PC-3 (cell line): ENCODE results near the gene IQSEC1. TPM values are rescaled to one million over a fixed set of nuclear protein-coding genes. Genes with fewer than 3 reads are reported as not detected.

Experiments
- ATAC-seq: fragments of 200-7000 bp; cut with Tn5 transposase; 2 replicates; pipeline ENCODE4 v1.9.1; 2020; ENCODE audit warnings: mild to moderate bottlenecking, moderate library complexity
- BruUV-seq: library from RNA; stranded (reverse); fragments of 400-500 nt; replicated peaks from 2 replicates; lab custom pipeline; 2021; lab: Mats Ljungman, UMichigan
- CTCF ChIA-PET: fragments of 300-600 bp; sonication (Branson Sonifier 250); formaldehyde crosslinking; loops from one replicate; lab custom pipeline; 2022; ENCODE audit warnings: antibody characterized with exemption; lab: Charles Lee
- POLR2A ChIA-PET: fragments of 300-600 bp; sonication (Branson Sonifier 250); formaldehyde crosslinking; loops from one replicate; lab custom pipeline; 2022; ENCODE audit warnings: antibody characterized with exemption; ENCODE audit not compliant: unreplicated experiment; lab: Charles Lee
- DNase-seq: peaks from one replicate; pipeline ENCODE4 v3.0.0-alpha.2; 2015
- H2AFZ ChIP-seq: fragments of 300-600 bp; sonication (generic); 2 replicates; pipeline ENCODE4 v1.6.0; 2016; ENCODE audit warnings: antibody characterized with exemption, low read length
- H3F3A ChIP-seq: fragments of 300-600 bp; sonication (generic); one replicate; pipeline ENCODE4 v1.6.0; 2017; ENCODE audit warnings: antibody characterized with exemption, low read length, control low read depth, mild to moderate bottlenecking; ENCODE audit not compliant: unreplicated experiment
- H3K27ac ChIP-seq: fragments of 300-600 bp; sonication (generic); 2 replicates; pipeline ENCODE4 v1.5.1; 2016; ENCODE audit warnings: mild to moderate bottlenecking, low read length
- H3K27me3 ChIP-seq: fragments of 300-600 bp; sonication (generic); 2 replicates; pipeline ENCODE4 v1.6.1; 2016; ENCODE audit warnings: low read length, mixed read lengths
- H3K36me3 ChIP-seq: fragments of 300-600 bp; sonication (generic); 2 replicates; pipeline ENCODE4 v1.6.1; 2016; ENCODE audit warnings: low read depth, mixed run types, low read length, mixed read lengths
- H3K4me1 ChIP-seq: fragments of 300-600 bp; sonication (generic); 2 replicates; pipeline ENCODE4 v1.5.1; 2016; ENCODE audit warnings: low read length; ENCODE audit not compliant: insufficient read depth
- H3K4me2 ChIP-seq: fragments of 300-600 bp; sonication (generic); 2 replicates; pipeline ENCODE4 v1.6.0; 2016; ENCODE audit warnings: low read length
- H3K4me3 ChIP-seq: fragments of 300-600 bp; sonication (generic); 2 replicates; pipeline ENCODE4 v1.5.1; 2016; ENCODE audit warnings: mild to moderate bottlenecking, low read length, mixed read lengths
- H3K79me2 ChIP-seq: fragments of 300-600 bp; sonication (generic); 2 replicates; pipeline ENCODE4 v1.6.1; 2017; ENCODE audit warnings: low read length, mixed read lengths
- H3K9ac ChIP-seq: fragments of 300-600 bp; sonication (generic); 2 replicates; pipeline ENCODE4 v1.6.0; 2016; ENCODE audit warnings: mild to moderate bottlenecking, low read length
- H3K9me2 ChIP-seq: fragments of 300-600 bp; sonication (generic); replicated peaks from 2 replicates; pipeline ENCODE4 v1.6.1; 2016; ENCODE audit warnings: mixed run types, low read length, mixed read lengths
- H3K9me3 ChIP-seq: fragments of 300-600 bp; sonication (generic); 2 replicates; pipeline ENCODE4 v1.6.1; 2016; ENCODE audit warnings: low read length, mixed read lengths
- H4K20me1 ChIP-seq: fragments of 300-600 bp; sonication (generic); 2 replicates; pipeline ENCODE4 v1.6.1; 2016; ENCODE audit warnings: low read length, mixed read lengths
- EZH2 ChIP-seq: fragments of 300-600 bp; sonication (generic); IDR thresholded peaks from one replicate; pipeline ENCODE4 v1.6.1; 2017; ENCODE audit warnings: antibody characterized with exemption, mild to moderate bottlenecking, low read length; ENCODE audit not compliant: unreplicated experiment
- EZH2phosphoT487 ChIP-seq: fragments of 300-600 bp; sonication (generic); IDR thresholded peaks from 2 replicates; pipeline ENCODE4 v1.6.1; 2018; ENCODE audit warnings: mild to moderate bottlenecking, antibody characterized with exemption, low read length, borderline replicate concordance
- intact Hi-C: fragments of 100-400 bp; cut with micrococcal nuclease; formaldehyde crosslinking; loops from 2 replicates; pipeline ENCODE4 v1.9.0; 2023
- total RNA-seq: library from RNA; depleted of rRNA; stranded (reverse); fragments of >200 nt; gene quantifications from 2 replicates; pipeline ENCODE4 v1.2.3, GENCODE V29; 2014
- TF ChIP-seq, protein P1 (sequence below): fragments of 300-600 bp; sonication (generic); conservative IDR thresholded peaks from 2 replicates; pipeline ENCODE4 v1.5.1; 2017; ENCODE audit warnings: antibody characterized with exemption, low read depth, mild to moderate bottlenecking, low read length

IQSEC1 gene
- total RNA-seq, 1 experiment from 2014 or later, result 37.9 TPM

DNA sequence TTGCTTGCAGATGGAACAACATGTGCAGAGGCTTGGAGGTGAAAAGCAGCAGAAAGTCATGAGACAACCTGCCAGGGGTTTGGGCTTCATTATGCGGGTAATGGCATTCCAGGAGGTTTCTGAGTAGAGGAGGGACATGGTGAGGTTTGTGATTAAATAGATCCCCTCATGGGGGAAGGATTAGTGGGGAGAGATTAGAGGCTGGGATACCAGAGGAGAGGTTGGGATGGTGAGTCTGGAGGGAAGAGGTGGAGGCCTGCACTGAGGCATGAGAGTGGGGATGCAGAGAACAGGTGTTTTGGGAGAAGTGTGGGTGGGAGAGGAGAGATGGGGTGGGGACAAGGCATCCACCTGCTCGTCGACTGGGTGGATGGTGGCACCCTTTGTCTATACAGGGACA lies 6.8 kb upstream of the IQSEC1 start:
- DNase-seq, result no peak
- CTCF ChIA-PET, result no interaction called here
- 0 out of 2 replicates have a peak, but pooled peaks cover 4% of the 10 kb centered on the region for H3K4me1 ChIP-seq
- no peaks in the 10 kb centered on the region for H4K20me1 ChIP-seq
- H3K79me2 ChIP-seq, result no peaks in the 10 kb centered on the region
- TF ChIP-seq EZH2 (no peak), EZH2phosphoT487 (no peak)
- TF ChIP-seq, protein P1, sequence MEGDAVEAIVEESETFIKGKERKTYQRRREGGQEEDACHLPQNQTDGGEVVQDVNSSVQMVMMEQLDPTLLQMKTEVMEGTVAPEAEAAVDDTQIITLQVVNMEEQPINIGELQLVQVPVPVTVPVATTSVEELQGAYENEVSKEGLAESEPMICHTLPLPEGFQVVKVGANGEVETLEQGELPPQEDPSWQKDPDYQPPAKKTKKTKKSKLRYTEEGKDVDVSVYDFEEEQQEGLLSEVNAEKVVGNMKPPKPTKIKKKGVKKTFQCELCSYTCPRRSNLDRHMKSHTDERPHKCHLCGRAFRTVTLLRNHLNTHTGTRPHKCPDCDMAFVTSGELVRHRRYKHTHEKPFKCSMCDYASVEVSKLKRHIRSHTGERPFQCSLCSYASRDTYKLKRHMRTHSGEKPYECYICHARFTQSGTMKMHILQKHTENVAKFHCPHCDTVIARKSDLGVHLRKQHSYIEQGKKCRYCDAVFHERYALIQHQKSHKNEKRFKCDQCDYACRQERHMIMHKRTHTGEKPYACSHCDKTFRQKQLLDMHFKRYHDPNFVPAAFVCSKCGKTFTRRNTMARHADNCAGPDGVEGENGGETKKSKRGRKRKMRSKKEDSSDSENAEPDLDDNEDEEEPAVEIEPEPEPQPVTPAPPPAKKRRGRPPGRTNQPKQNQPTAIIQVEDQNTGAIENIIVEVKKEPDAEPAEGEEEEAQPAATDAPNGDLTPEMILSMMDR, result no peak
- H3K27me3 ChIP-seq, result no peaks in the 10 kb centered on the region
- no peak overlapping the region for H3K9ac ChIP-seq
- intact Hi-C loops, result no loop called here
- H3K27ac ChIP-seq, result no peak overlapping the region
- ATAC-seq, result no peak
- no peaks in the 10 kb centered on the region for H3K9me2 ChIP-seq
- H3K9me3 ChIP-seq, result no peaks in the 10 kb centered on the region
- H3K4me2 ChIP-seq, result no peak overlapping the region
- POLR2A ChIA-PET, result no interaction called here
- H3F3A ChIP-seq, result no peaks in the 10 kb centered on the region
- no peak overlapping the region for H2AFZ ChIP-seq
- no TSS peak for BruUV-seq
- H3K36me3 ChIP-seq, result no peaks in the 10 kb centered on the region
- H3K4me3 ChIP-seq, result no peak overlapping the region

DNA sequence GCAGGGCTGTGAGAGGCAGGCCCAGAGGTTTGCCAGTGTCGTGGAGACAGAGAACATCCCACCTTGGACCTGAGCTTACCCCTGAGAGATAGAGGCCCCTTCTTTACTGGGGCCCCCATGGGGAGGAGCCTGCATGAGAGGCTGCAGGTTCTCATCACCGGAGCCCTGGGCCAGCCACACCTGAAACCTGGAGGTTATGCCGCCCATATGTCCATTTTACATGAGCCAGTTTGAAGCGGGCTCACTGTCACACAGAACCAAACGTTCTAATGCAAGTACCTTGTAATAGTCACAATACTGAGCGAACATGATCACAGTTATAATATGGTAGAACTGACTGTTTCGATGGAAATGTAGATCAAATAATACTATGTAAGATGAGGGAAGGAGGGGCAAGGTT lies 6.3 kb upstream of the IQSEC1 start:
- no peak overlapping the region for H3K27ac ChIP-seq
- intact Hi-C loops, result no loop called here
- no peaks in the 10 kb centered on the region for H3K36me3 ChIP-seq
- no peak overlapping the region for H2AFZ ChIP-seq
- no peaks in the 10 kb centered on the region for H3K27me3 ChIP-seq
- ChIA-PET POLR2A (no interaction called here), CTCF (no interaction called here)
- TF ChIP-seq EZH2, result no peak
- TF ChIP-seq, protein P1, result no peak
- no peak for TF ChIP-seq EZH2phosphoT487
- no peaks in the 10 kb centered on the region for H3F3A ChIP-seq
- H3K9ac ChIP-seq, result no peak overlapping the region
- no TSS peak for BruUV-seq
- no peak overlapping the region for H3K4me2 ChIP-seq
- no peak overlapping the region for H3K4me3 ChIP-seq
- ATAC-seq (no peak), DNase-seq (no peak)
- 0 out of 2 replicates have a peak, but pooled peaks cover 4% of the 10 kb centered on the region for H3K4me1 ChIP-seq
- no peaks in the 10 kb centered on the region for H4K20me1 ChIP-seq
- no peaks in the 10 kb centered on the region for H3K9me3 ChIP-seq
- no peaks in the 10 kb centered on the region for H3K9me2 ChIP-seq
- H3K79me2 ChIP-seq, result no peaks in the 10 kb centered on the region

DNA sequence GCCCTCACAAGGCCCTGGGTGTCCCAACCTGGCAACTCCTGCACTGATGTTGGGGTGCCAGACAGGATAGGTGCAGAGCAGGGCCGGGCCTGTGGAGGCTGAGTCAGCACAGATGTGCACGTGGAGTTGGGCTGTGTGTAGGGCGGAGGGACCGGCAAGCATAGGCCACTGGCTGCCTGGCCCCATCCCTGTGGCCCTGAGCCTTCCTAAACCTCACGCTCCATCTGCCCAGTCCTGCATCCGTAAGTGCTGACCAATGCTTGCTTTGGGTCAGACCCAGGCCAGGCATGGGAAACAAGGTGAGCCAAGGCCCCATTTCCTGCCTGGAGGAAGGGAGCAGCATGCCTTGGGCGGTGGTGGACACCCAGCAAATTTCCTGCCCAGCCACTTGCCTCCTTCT lies 5.8 kb upstream of the IQSEC1 start:
- no peak for DNase-seq
- no peaks in the 10 kb centered on the region for H3K27me3 ChIP-seq
- ATAC-seq, result peak; percentile 65

More for the DNA sequence above, 5.8 kb upstream of the IQSEC1 start:
- Histone ChIP-seq H3K36me3 (no peaks in the 10 kb centered on the region), H3K27ac (no peak overlapping the region), H3K79me2 (no peaks in the 10 kb centered on the region), H3K9me3 (no peaks in the 10 kb centered on the region), H4K20me1 (no peaks in the 10 kb centered on the region), H3F3A (no peaks in the 10 kb centered on the region), H2AFZ (no peak overlapping the region), H3K4me2 (no peak overlapping the region), H3K9ac (no peak overlapping the region), H3K4me3 (no peak overlapping the region), H3K9me2 (no peaks in the 10 kb centered on the region), H3K4me1 (0 out of 2 replicates have a peak, but pooled peaks cover 4% of the 10 kb centered on the region)
- TF ChIP-seq, protein P1, result no peak
- no TSS peak for BruUV-seq
- ChIA-PET POLR2A (no interaction called here), CTCF (no interaction called here)
- intact Hi-C loops, result no loop called here
